HCT116 (cell line): ENCODE measurements around the gene CSGALNACT2. TPM values are rescaled to one million over a fixed set of nuclear protein-coding genes. Genes with fewer than 3 reads are reported as not detected.

Source experiments
- ATAC-seq: fragments of 200-7000 bp; cut with Tn5 transposase; 2 replicates; pipeline ENCODE4 v1.9.1; 2020; ENCODE audit warnings: mild to moderate bottlenecking, moderate library complexity
- BruUV-seq: library from RNA; stranded (reverse); fragments of 400-500 nt; replicated peaks from 2 replicates; lab custom pipeline; 2021; lab: Mats Ljungman, UMichigan
- CTCF ChIA-PET: fragments of 300-600 bp; sonication (Branson Sonifier 250); formaldehyde crosslinking; loops from one replicate; lab custom pipeline; 2021; ENCODE audit warnings: antibody characterized with exemption; lab: Charles Lee
- POLR2A ChIA-PET: fragments of 300-600, 350-600 bp; sonication (Branson Sonifier 250); formaldehyde crosslinking; loops from one replicate; lab custom pipeline; 2021; ENCODE audit warnings: antibody characterized with exemption; lab: Charles Lee
- RAD21 ChIA-PET, 2 experiments: fragments of 300-600 bp; sonication (Branson Sonifier 250); formaldehyde crosslinking; loops; one replicate each; lab custom pipeline; 2023; ENCODE audit warnings: low total read pairs in 2 of 2; ENCODE audit not compliant: uncharacterized antibody in 2 of 2, unreplicated experiment in 2 of 2, low non-redundant PET in 1 of 2; lab: Charles Lee
- DNase-seq: peaks from one replicate; pipeline ENCODE4 v3.0.0-alpha.2; 2010; ENCODE audit warnings: low read depth, low spot score
- H2AFZ ChIP-seq: fragments of 200-600 bp; shearing (Covaris generic), sonication (generic); 2 replicates; pipeline ENCODE4 v1.6.1; 2017; ENCODE audit warnings: low read depth, mixed run types, mixed read lengths, antibody characterized with exemption, low read length; ENCODE audit not compliant: poor library complexity, severe bottlenecking
- H3K27ac ChIP-seq: 2 replicates; pipeline ENCODE4 v1.5.1; 2012; ENCODE audit warnings: low read depth, low read length
- H3K27me3 ChIP-seq: fragments of 200-600 bp; sonication (generic); 2 replicates; pipeline ENCODE4 v1.6.1; 2016; ENCODE audit warnings: mixed run types, low read length, mixed read lengths; ENCODE audit not compliant: insufficient read depth
- H3K36me3 ChIP-seq, 2 experiments: fragments of 200-500 bp in 1 of 2; fragments of 200-600 bp in 1 of 2; sonication (Bioruptor generic) in 1 of 2; sonication (generic) in 1 of 2; 2 replicates each; pipeline versions ENCODE4 v1.5.1 to v1.6.1; 2014 to 2016; ENCODE audit warnings: low read length in 2 of 2, inconsistent platforms in 1 of 2, mixed read lengths in 1 of 2, mixed run types in 1 of 2; ENCODE audit not compliant: insufficient read depth in 2 of 2, control insufficient read depth in 1 of 2
- H3K4me1 ChIP-seq, 2 experiments: fragments of 200-600 bp in 1 of 2; sonication (generic) in 1 of 2; 2 replicates each; pipeline versions ENCODE4 v1.5.1 to v1.6.1; 2012 to 2017; ENCODE audit warnings: low read length in 2 of 2, inconsistent platforms in 1 of 2, mild to moderate bottlenecking in 1 of 2, mixed read lengths in 1 of 2, mixed run types in 1 of 2, moderate library complexity in 1 of 2; ENCODE audit not compliant: insufficient read depth in 2 of 2, control insufficient read depth in 1 of 2
- H3K4me2 ChIP-seq: fragments of 200-600 bp; sonication (generic); 2 replicates; pipeline ENCODE4 v1.6.1; 2017; ENCODE audit warnings: mixed run types, low read length, mixed read lengths
- H3K4me3 ChIP-seq, 2 experiments: fragments of 200-600 bp in 1 of 2; sonication (generic) in 1 of 2; replicated peaks in 1 of 2; 2 replicates each; pipeline ENCODE4 v1.5.1; 2011 to 2016; ENCODE audit warnings: low read length in 2 of 2, control low read depth in 1 of 2, low read depth in 1 of 2, mild to moderate bottlenecking in 1 of 2, mixed read lengths in 1 of 2, mixed run types in 1 of 2
- H3K79me2 ChIP-seq: fragments of 200-600 bp; sonication (generic); 2 replicates; pipeline ENCODE4 v1.6.1; 2017; ENCODE audit warnings: mild to moderate bottlenecking, mixed run types, low read length, moderate library complexity, mixed read lengths; ENCODE audit not compliant: insufficient read depth
- H3K9ac ChIP-seq: fragments of 200-600 bp; sonication (generic); 2 replicates; pipeline ENCODE4 v1.6.1; 2016; ENCODE audit warnings: low read length, mixed read lengths
- H3K9me2 ChIP-seq: fragments of 200-600 bp; sonication (generic), shearing (Covaris generic); 2 replicates; pipeline ENCODE4 v1.6.1; 2017; ENCODE audit warnings: mixed run types, mild to moderate bottlenecking, moderate library complexity; ENCODE audit not compliant: insufficient read depth
- H3K9me3 ChIP-seq, 2 experiments: fragments of 200-500 bp in 1 of 2; fragments of 200-600 bp in 1 of 2; sonication (Bioruptor generic) in 1 of 2; sonication (generic) in 1 of 2; 2 replicates each; pipeline ENCODE4 v1.6.1; 2014 to 2017; ENCODE audit warnings: low read length in 2 of 2, mixed read lengths in 2 of 2, inconsistent platforms in 1 of 2, low read depth in 1 of 2, mild to moderate bottlenecking in 1 of 2, mixed run types in 1 of 2, moderate library complexity in 1 of 2; ENCODE audit not compliant: control insufficient read depth in 1 of 2, insufficient read depth in 1 of 2
- H4K20me1 ChIP-seq: fragments of 200-600 bp; sonication (generic), shearing (Covaris generic); 2 replicates; pipeline ENCODE4 v1.6.1; 2017; ENCODE audit warnings: mixed run types, mild to moderate bottlenecking, moderate library complexity; ENCODE audit not compliant: insufficient read depth
- ATF3 ChIP-seq: IDR thresholded peaks from 2 replicates; pipeline ENCODE4 v1.6.1; 2012
- CBX3 ChIP-seq: IDR thresholded peaks from 2 replicates; pipeline ENCODE4 v1.6.1; 2012; ENCODE audit warnings: low read depth
- EZH2 ChIP-seq: fragments of 200-600 bp; sonication (generic); IDR thresholded peaks from 2 replicates; pipeline ENCODE4 v1.6.1; 2017; ENCODE audit warnings: antibody characterized with exemption, mixed run types
- EZH2phosphoT487 ChIP-seq: fragments of 200-600 bp; IDR thresholded peaks from 2 replicates; pipeline ENCODE4 v1.6.1; 2018; ENCODE audit warnings: antibody characterized with exemption, borderline replicate concordance
- FOSL1 ChIP-seq: IDR thresholded peaks from 2 replicates; pipeline ENCODE4 v1.6.1; 2012; ENCODE audit warnings: low read depth
- RAD21 ChIP-seq: IDR thresholded peaks from 2 replicates; pipeline ENCODE4 v1.6.1; 2012; ENCODE audit warnings: low read depth, mild to moderate bottlenecking
- TCF7L2 ChIP-seq: IDR thresholded peaks from 2 replicates; pipeline ENCODE4 v1.7.0; 2011; ENCODE audit warnings: borderline replicate concordance, inconsistent platforms; ENCODE audit not compliant: insufficient read depth, insufficient read length; ENCODE audit errors: extremely low read depth
- ZBTB33 ChIP-seq: IDR thresholded peaks from 2 replicates; pipeline ENCODE4 v1.6.1; 2011; ENCODE audit warnings: mild to moderate bottlenecking, low read length, moderate library complexity; ENCODE audit not compliant: insufficient replicate concordance; ENCODE audit errors: extremely low read depth
- intact Hi-C: fragments of 100-400 bp; cut with micrococcal nuclease; formaldehyde crosslinking; loops from 2 replicates; pipeline ENCODE4 v1.10.0; 2022
- total RNA-seq: library from RNA; stranded (reverse); gene quantifications from one replicate; pipeline ENCODE4 v1.2.1, GENCODE V29; 2021; ENCODE audit not compliant: unreplicated experiment

CSGALNACT2 gene
- total RNA-seq, 1 experiment from 2014 or later: 9.9 TPM

- TF ChIP-seq EZH2phosphoT487 (no peak), FOSL1 (no peak), ATF3 (no peak), RAD21 (no peak), EZH2 (no peak), TCF7L2 (no peak), ZBTB33 (no peak)
- TF ChIP-seq, all 23 proteins: peak for 0
Measured at GRCh38 chr10:43205681-43206390, 67.6 kb downstream of the CSGALNACT2 start (continued).

- H3K9ac ChIP-seq: no peak overlapping the region
- intact Hi-C loops: loop anchor here (10.0 kb wide), 2 partner anchors 62 to 342 kb away; no protein-coding TSS in a partner anchor
- no peak overlapping the region for H2AFZ ChIP-seq
- TF ChIP-seq CBX3: no peak
- H3K79me2 ChIP-seq: no peaks in the 10 kb centered on the region
- no peaks in the 10 kb centered on the region for H3K9me2 ChIP-seq
- no TSS peak for BruUV-seq
- no peak for DNase-seq
- H3K36me3 ChIP-seq: no peaks in the 10 kb centered on the region
- RAD21 ChIA-PET: no interaction called here
- POLR2A ChIA-PET: interaction anchor here (0.6 kb wide), 1 partner anchor 157 kb away, joined by 3 read pairs; no protein-coding TSS in a partner anchor
- no peaks in the 10 kb centered on the region for H3K27me3 ChIP-seq
- H3K9me3 ChIP-seq: no peaks in the 10 kb centered on the region
- no peak overlapping the region for H3K4me3 ChIP-seq
- H3K27ac ChIP-seq: no peak overlapping the region
- H3K4me1 ChIP-seq: peaks cover 33 to 50% of the 10 kb centered on the region in 2 experiments
- no peaks in the 10 kb centered on the region for H4K20me1 ChIP-seq
- CTCF ChIA-PET: interaction anchor here (1.9 kb wide), 1 partner anchor 11 kb away, joined by 4 read pairs; no protein-coding TSS in a partner anchor
- H3K4me2 ChIP-seq: no peak overlapping the region
- ATAC-seq: no peak
Measured at GRCh38 chr10:43206391-43207235, 68.4 kb downstream of the CSGALNACT2 start.
